ENCODE measurements around the gene KLHL12. TPM values are rescaled to one million over a fixed set of nuclear protein-coding genes. Genes with fewer than 3 reads are reported as not detected.

The KLHL12 gene
- polyA plus RNA-seq, 12 donors = 16.4 to 26.4 (median 22.6) TPM; not detected in 1

DNA sequence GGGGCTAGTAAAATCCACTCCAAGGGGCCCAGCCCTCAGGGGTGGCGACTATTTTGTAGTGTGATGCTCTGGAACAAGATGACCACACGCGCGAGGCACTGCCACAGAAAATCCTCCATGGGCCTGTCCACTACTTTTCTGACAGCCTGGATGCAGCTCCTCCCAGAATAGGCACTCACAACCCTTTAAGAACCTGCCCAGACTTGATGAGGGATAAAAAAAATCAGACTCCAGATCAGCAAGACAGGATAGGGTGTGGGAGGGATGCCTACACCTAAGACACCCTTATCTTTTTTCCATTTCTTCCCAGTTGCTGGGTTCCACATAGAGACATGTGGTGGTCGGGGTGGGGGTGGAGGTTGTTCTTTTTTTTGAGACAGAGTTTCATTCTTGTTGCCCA, 82.8 kb downstream of the KLHL12 start:
- DNase-seq = no peak

DNA sequence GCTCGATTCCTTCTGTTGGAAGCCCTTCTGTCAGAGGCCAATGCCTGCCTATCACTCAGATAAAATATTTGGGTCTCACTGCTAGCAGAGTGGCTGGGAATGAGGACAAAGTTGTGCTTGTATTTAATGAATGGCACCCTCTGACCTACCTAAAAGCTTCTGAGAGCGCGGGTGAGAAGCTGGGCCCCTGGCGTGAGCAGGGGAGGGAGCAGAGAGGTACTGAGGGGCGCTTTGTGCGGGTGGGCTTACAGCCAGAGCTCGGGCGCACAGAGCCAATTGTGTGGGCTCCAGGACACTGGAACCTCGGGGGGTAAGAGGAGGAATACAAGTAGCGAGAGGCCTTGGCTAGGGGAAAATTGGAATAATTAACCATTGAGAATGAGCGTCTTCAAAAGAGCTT, 84.0 kb downstream of the KLHL12 start:
- no peak for DNase-seq

Other genes with a start within 250 kb of the KLHL12 start
- gene SYT2, start 216.8 kb downstream of the KLHL12 start, polyA plus RNA-seq (ENCODE audit: insufficient read length in 12 of 12) = 1 to 10 TPM in 1 of 12 donors, under 1 TPM in 10, not detected in 1; 0.19 to 2.7 (median 0.44) TPM
- gene KDM5B, start 118.8 kb downstream of the KLHL12 start, polyA plus RNA-seq (ENCODE audit: insufficient read length in 12 of 12) = 10 to 100 TPM in 11 of 12 donors, not detected in 1; 37.7 to 88.6 (median 46.1) TPM
- 1 to 10 TPM in 10 of 12 donors, not detected in 2; 1.6 to 5.2 (median 2.5) TPM for gene PCAT6, start 116.3 kb downstream of the KLHL12 start, polyA plus RNA-seq (ENCODE audit: insufficient read length in 12 of 12)
- 1 to 10 TPM in 10 of 12 donors, not detected in 2; 6.7 to 8.5 (median 7.6) TPM for gene RABIF, start 38.1 kb downstream of the KLHL12 start, polyA plus RNA-seq (ENCODE audit: insufficient read length in 12 of 12)
- gene ADIPOR1, start 31.1 kb upstream of the KLHL12 start, polyA plus RNA-seq (ENCODE audit: insufficient read length in 12 of 12) = 10 to 100 TPM in 11 of 12 donors, not detected in 1; 61.1 to 98.8 (median 72.9) TPM
- gene CYB5R1, start 40.0 kb upstream of the KLHL12 start, polyA plus RNA-seq (ENCODE audit: insufficient read length in 12 of 12) = 100 to 1,000 TPM in 2 of 12 donors, 10 to 100 TPM in 9, not detected in 1; 40.7 to 109 (median 80.3) TPM
- 10 to 100 TPM in 11 of 12 donors, not detected in 1; 33.4 to 54.2 (median 37.2) TPM for gene TMEM183A, start 80.1 kb upstream of the KLHL12 start, polyA plus RNA-seq (ENCODE audit: insufficient read length in 12 of 12)
- 10 to 100 TPM in 11 of 12 donors, not detected in 1; 23.9 to 70.8 (median 49.7) TPM for gene PPFIA4, start 99.3 kb upstream of the KLHL12 start, polyA plus RNA-seq (ENCODE audit: insufficient read length in 12 of 12)
- 100 to 1,000 TPM; 147 to 598 (median 360) TPM for gene MYOG, start 158.8 kb upstream of the KLHL12 start, polyA plus RNA-seq (ENCODE audit: insufficient read length in 12 of 12)
- 1 to 10 TPM in 10 of 12 donors, not detected in 2; 2.1 to 8.3 (median 3.2) TPM for gene ADORA1, start 200.5 kb upstream of the KLHL12 start, polyA plus RNA-seq (ENCODE audit: insufficient read length in 12 of 12)
- gene MYBPH, start 248.6 kb upstream of the KLHL12 start, polyA plus RNA-seq (ENCODE audit: insufficient read length in 12 of 12) = 100 to 1,000 TPM in 11 of 12 donors, not detected in 1; 134 to 423 (median 239) TPM

Data from muscle of arm (tissue), 12 donors.